Measurements from ENCODE around the gene CSNK1G1. TPM values are rescaled to one million over a fixed set of nuclear protein-coding genes. Genes with fewer than 3 reads are reported as not detected.

Gene CSNK1G1
- total and polyA plus RNA-seq, 2 of the 8 experiments (the other 6 are each of a cell fraction or from before 2014, with no cell fraction given), result 6.0 to 12.9 TPM

GRCh38 chr15:64355348-64355943 is 527 bp downstream of the CSNK1G1 start (continued):
- TF ChIP-seq EGR1 (IDR thresholded peaks at IDR 0.05; ENCODE audit: borderline replicate concordance, low read depth, low read length) (no peak), TEAD4 (IDR thresholded peaks at IDR 0.05; ENCODE audit: low read depth, low read length) (no peak), POLR2A (IDR thresholded peaks at IDR 0.05; ENCODE audit: control extremely low read depth in 1 of 2, low read depth in 2 of 2, low read length in 2 of 2) (no peak; a peak in 1 of 3 replicates), MAX (IDR thresholded peaks at IDR 0.05) (no peak), BACH1 (IDR thresholded peaks at IDR 0.05; ENCODE audit: low read length) (0 out of 2 replicates have a peak, but pooled peaks have one; percentile 5), SIN3A (conservative IDR thresholded peaks at IDR 0.05 in 1 of 2, IDR thresholded peaks at IDR 0.05 in 1 of 2; ENCODE audit: low read depth in 1 of 2, low read length in 2 of 2) (no peak)
